ENCODE measurements around the gene TOB2. TPM values are rescaled to one million over a fixed set of nuclear protein-coding genes. Genes with fewer than 3 reads are reported as not detected.
A peak's percentile ranks its signal among the peaks of the same experiment; 100 is the strongest.

Gene TOB2
- total RNA-seq, 1 donor from 2014 or later, result 63.6 TPM

DNA sequence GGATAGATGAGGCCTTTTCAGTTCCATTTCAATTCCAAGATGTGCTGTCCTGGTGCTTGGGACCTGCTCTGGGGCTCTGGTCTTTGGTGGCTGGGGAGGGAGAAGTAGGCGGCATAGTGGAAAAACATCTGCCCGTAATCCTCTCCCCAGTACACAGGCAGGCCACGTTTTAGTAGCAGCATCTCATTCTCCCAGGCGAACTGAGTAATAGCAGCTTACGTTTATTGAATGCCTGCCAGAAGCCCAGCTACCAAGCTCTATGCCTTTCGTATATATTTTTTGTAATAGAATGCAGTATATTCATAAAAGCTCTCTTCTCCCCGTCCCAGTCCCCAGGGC, 33.8 kb upstream of the TOB2 start:
- intact Hi-C loops (cut with micrococcal nuclease), result no loop called here
- Histone ChIP-seq H3K27me3 (ENCODE audit: low read depth) (no peaks in the 10 kb centered on the region), H3K27ac (replicated peaks) (peak overlapping the region; percentile 76), H3K4me1 (peaks cover 100% of the 10 kb centered on the region), H3K9me3 (replicated peaks) (no peaks in the 10 kb centered on the region), H3K4me3 (no peak overlapping the region), H3K36me3 (peaks cover 14% of the 10 kb centered on the region)
- no peak for TF ChIP-seq CTCF (IDR thresholded peaks at IDR 0.05; ENCODE audit: borderline replicate concordance)
- no peak for DNase-seq

GRCh38 chr22:41479671-41480396, 33.2 kb upstream of the TOB2 start:
- peaks cover 14% of the 10 kb centered on the region for H3K36me3 ChIP-seq
- H3K4me1 ChIP-seq, result peaks cover 100% of the 10 kb centered on the region
- no peaks in the 10 kb centered on the region for H3K27me3 ChIP-seq (ENCODE audit: low read depth)
- H3K9me3 ChIP-seq (replicated peaks), result no peaks in the 10 kb centered on the region
- intact Hi-C loops (cut with micrococcal nuclease), result no loop called here
- H3K4me3 ChIP-seq, result peak overlapping the region; percentile 17
- H3K27ac ChIP-seq (replicated peaks), result peak overlapping the region; percentile 76
- no peak for TF ChIP-seq CTCF (IDR thresholded peaks at IDR 0.05; ENCODE audit: borderline replicate concordance)
- DNase-seq, result no peak

DNA sequence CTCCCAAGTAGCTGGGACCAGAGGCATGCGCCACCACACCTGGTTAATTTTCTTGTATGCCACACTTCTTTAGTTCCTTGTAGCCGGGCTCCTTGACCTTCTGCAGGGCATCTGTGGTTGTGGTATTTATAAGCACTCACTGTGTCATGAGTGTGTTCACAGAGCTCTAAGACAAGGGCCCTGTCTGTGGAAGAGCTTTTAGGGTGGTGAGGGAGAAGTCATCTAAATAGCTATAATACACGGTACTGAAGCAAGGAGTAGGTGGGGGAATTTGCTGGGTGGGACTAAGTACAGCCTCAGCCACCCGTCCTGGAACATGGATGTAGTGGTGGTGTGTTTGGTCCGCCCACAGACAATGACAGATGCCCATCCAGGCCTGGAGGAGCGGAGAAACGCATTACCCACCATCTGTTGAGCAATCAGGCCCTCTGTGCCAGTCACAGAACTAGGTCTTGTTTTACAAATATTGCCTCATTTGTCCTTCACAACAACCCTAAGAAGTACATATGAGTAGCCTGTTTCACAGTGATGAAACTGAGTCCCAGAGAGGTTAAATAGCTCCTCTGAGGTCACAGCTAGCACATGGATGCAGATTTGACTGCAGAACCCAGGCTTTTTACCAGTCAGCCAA, 32.4 kb upstream of the TOB2 start:
- no peak for DNase-seq
- intact Hi-C loops (cut with micrococcal nuclease), result no loop called here

GRCh38 chr22:41478473-41478872, 31.9 kb upstream of the TOB2 start:
- H3K36me3 ChIP-seq, result peaks cover 14% of the 10 kb centered on the region
- H3K27me3 ChIP-seq (ENCODE audit: low read depth), result no peaks in the 10 kb centered on the region
- H3K4me3 ChIP-seq, result no peak overlapping the region
- peaks cover 98% of the 10 kb centered on the region for H3K4me1 ChIP-seq
- H3K27ac ChIP-seq (replicated peaks), result peak overlapping the region; percentile 76
- DNase-seq, result no peak
- intact Hi-C loops (cut with micrococcal nuclease), result no loop called here
- H3K9me3 ChIP-seq (replicated peaks), result no peaks in the 10 kb centered on the region
- no peak for TF ChIP-seq CTCF (IDR thresholded peaks at IDR 0.05; ENCODE audit: borderline replicate concordance)

More for the DNA sequence above, 32.4 kb upstream of the TOB2 start:
- peaks cover 14% of the 10 kb centered on the region for H3K36me3 ChIP-seq
- H3K4me3 ChIP-seq, result peak overlapping the region; percentile 17
- H3K9me3 ChIP-seq (replicated peaks), result no peaks in the 10 kb centered on the region
- H3K4me1 ChIP-seq, result peaks cover 98% of the 10 kb centered on the region
- H3K27ac ChIP-seq (replicated peaks), result peak overlapping the region; percentile 76
- TF ChIP-seq CTCF (IDR thresholded peaks at IDR 0.05; ENCODE audit: borderline replicate concordance), result no peak
- H3K27me3 ChIP-seq (ENCODE audit: low read depth), result no peaks in the 10 kb centered on the region

DNA sequence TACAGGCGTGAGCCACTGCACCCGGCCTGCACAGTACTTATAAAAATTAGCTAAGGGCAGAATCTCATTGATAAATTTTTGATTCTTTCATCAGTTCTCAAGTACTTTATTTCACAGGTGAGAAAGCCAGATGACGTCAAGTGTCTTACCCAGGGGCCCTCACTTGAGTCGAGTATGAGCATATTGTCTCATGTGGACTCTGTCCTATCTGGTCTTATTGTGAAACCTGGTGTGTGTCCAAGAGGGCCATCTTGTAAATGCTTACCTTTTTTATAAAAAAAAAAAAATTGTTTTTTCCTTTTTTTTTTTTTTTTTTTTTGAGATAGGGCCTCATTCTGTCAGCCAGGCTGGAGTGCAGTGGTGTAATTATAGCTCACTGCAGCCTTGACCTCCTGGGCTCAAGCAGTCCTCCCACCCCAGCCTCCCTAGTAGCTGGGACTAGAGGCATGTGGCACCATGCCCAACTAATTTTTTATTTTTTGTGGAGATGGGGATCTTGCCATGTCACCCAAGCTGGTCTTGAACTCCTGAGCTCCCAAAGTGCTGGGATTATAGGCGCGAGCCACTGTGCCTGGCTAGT, 28.4 kb upstream of the TOB2 start:
- no peak for TF ChIP-seq CTCF (IDR thresholded peaks at IDR 0.05; ENCODE audit: borderline replicate concordance)
- no peaks in the 10 kb centered on the region for H3K27me3 ChIP-seq (ENCODE audit: low read depth)
- intact Hi-C loops (cut with micrococcal nuclease), result no loop called here
- peaks cover 98% of the 10 kb centered on the region for H3K4me1 ChIP-seq
- no peak for DNase-seq
- H3K4me3 ChIP-seq, result no peak overlapping the region
- H3K36me3 ChIP-seq, result peaks cover 23% of the 10 kb centered on the region
- H3K9me3 ChIP-seq (replicated peaks), result no peaks in the 10 kb centered on the region
- H3K27ac ChIP-seq (replicated peaks), result peak overlapping the region; percentile 98

Measured in left ventricle myocardium inferior (tissue), 1 donor.